HepG2 (cell line): ENCODE results near the gene NOL4L. TPM values are rescaled to one million over a fixed set of nuclear protein-coding genes. Genes with fewer than 3 reads are reported as not detected.
A peak's percentile ranks its signal among the peaks of the same experiment; 100 is the strongest.

Experiments
- BHLHE40 ChIP-seq: IDR thresholded peaks from 2 replicates; pipeline ENCODE4 v1.6.1; 2011; ENCODE audit warnings: low read length, improper control_type of control experiment
- GABPA ChIP-seq, 2 experiments: IDR thresholded peaks; 2 replicates each; pipeline ENCODE4 v1.6.1; 2011 to 2016; ENCODE audit warnings: low read depth in 2 of 2, low read length in 1 of 2, missing biosample characterization in 1 of 2, missing genetic modification characterization in 1 of 2
- HOXA3 ChIP-seq: sonication (generic); formaldehyde crosslinking; IDR thresholded peaks from 2 replicates; pipeline ENCODE4 v1.5.0; 2020; ENCODE audit warnings: missing genetic modification reagents
- PATZ1 ChIP-seq: sonication (generic); formaldehyde crosslinking; IDR thresholded peaks from 2 replicates; pipeline ENCODE4 v1.4.0; 2020; ENCODE audit warnings: missing genetic modification reagents
- RERE ChIP-seq: IDR thresholded peaks from 2 replicates; pipeline ENCODE4 v1.6.1; 2016; ENCODE audit warnings: low read depth, missing genetic modification reagents, missing compliant biosample characterization
- TEAD3 ChIP-seq: optimal IDR thresholded peaks from 2 replicates; pipeline ENCODE3; 2016; ENCODE audit warnings: borderline replicate concordance
- THYN1 ChIP-seq: sonication (generic); formaldehyde crosslinking; IDR thresholded peaks from 2 replicates; pipeline ENCODE4 v1.8.1; 2023; ENCODE audit warnings: low read depth, mild to moderate bottlenecking, moderate library complexity, missing genetic modification reagents, borderline replicate concordance
- TOPORS ChIP-seq: sonication (generic); formaldehyde crosslinking; IDR thresholded peaks from 2 replicates; pipeline ENCODE4 v1.8.0; 2023; ENCODE audit warnings: mild to moderate bottlenecking, missing genetic modification reagents
- ZBTB2 ChIP-seq: sonication (generic); formaldehyde crosslinking; IDR thresholded peaks from 2 replicates; pipeline ENCODE4 v1.8.0; 2022; ENCODE audit warnings: low read depth, missing genetic modification reagents
- ZBTB7B ChIP-seq: sonication (generic); formaldehyde crosslinking; IDR thresholded peaks from 2 replicates; pipeline ENCODE4 v1.4.0; 2020; ENCODE audit warnings: missing genetic modification reagents
- ZNF234 ChIP-seq: sonication (generic); formaldehyde crosslinking; conservative IDR thresholded peaks from 2 replicates; pipeline ENCODE4 v1.5.1; 2020; ENCODE audit warnings: mild to moderate bottlenecking, missing genetic modification reagents
- ZNF496 ChIP-seq: sonication (generic); formaldehyde crosslinking; IDR thresholded peaks from 2 replicates; pipeline ENCODE4 v1.8.1; 2023; ENCODE audit warnings: mild to moderate bottlenecking, moderate library complexity, missing genetic modification reagents; ENCODE audit not compliant: insufficient replicate concordance
- ZNF580 ChIP-seq: IDR thresholded peaks from 2 replicates; pipeline ENCODE4 v1.6.1; 2016; ENCODE audit warnings: low read depth, borderline replicate concordance
- ZNF598 ChIP-seq: sonication (generic); formaldehyde crosslinking; IDR thresholded peaks from 2 replicates; pipeline ENCODE4 v1.5.1; 2020; ENCODE audit warnings: mild to moderate bottlenecking, missing genetic modification reagents, borderline replicate concordance
- ZNF691 ChIP-seq: sonication (generic); formaldehyde crosslinking; IDR thresholded peaks from 2 replicates; pipeline ENCODE4 v1.4.0; 2020; ENCODE audit warnings: missing genetic modification reagents, low read depth, mild to moderate bottlenecking, borderline replicate concordance
- ZNF841 ChIP-seq: sonication (generic); formaldehyde crosslinking; IDR thresholded peaks from 2 replicates; pipeline ENCODE4 v1.8.1; 2023; ENCODE audit warnings: missing genetic modification reagents, borderline replicate concordance
- polyA plus RNA-seq, 8 experiments: library from polyadenylated mRNA; depleted of rRNA in 3 of 8; stranded (reverse) in 7 of 8; unstranded in 1 of 8; fragments of >200 nt; fragmentation: Illumina TruSeq in 4 of 8; extraction: Trizol in 4 of 8; gene quantifications; 2 replicates each; pipeline versions ENCODE4 v1.2.1 to v1.2.3, GENCODE V29; 2011 to 2016; ENCODE audit warnings: low read depth in 4 of 8, missing spikeins in 1 of 8, mixed read lengths in 1 of 8; ENCODE audit not compliant: insufficient read depth in 1 of 8
- total RNA-seq, 5 experiments: library from RNA; depleted of rRNA; stranded (reverse); fragments of >200 nt; fragmentation: Illumina TruSeq; extraction: Trizol; gene quantifications; 2 replicates each; pipeline ENCODE4 v1.2.3, GENCODE V29; 2016; ENCODE audit warnings: low read depth in 1 of 5

The NOL4L gene
- total and polyA plus RNA-seq, 2 of the 13 experiments (the other 11 are each of a cell fraction or from before 2014, with no cell fraction given) = 16.6 to 35.4 TPM

GRCh38 chr20:32564921-32565734 is 20.0 kb downstream of the NOL4L start (continued):
- TF ChIP-seq ZNF598 (CRISPR knock-in tag) (no peak), GABPA (IDR thresholded peaks at IDR 0.05; ENCODE audit: low read depth, low read length) (0 out of 2 replicates have a peak, but pooled peaks have one; percentile 28), GABPA (CRISPR knock-in tag; IDR thresholded peaks at IDR 0.05; ENCODE audit: low read depth) (peak; percentile 58), ZNF841 (no peak), ZNF691 (CRISPR knock-in tag) (peak; percentile 49), ZBTB2 (no peak), HOXA3 (CRISPR knock-in tag) (no peak), TEAD3 (CRISPR knock-in tag) (peak; percentile 46), ZBTB7B (CRISPR knock-in tag) (0 out of 2 replicates have a peak, but pooled peaks have one; percentile 16), PATZ1 (CRISPR knock-in tag) (peak; percentile 54; the same call in 1 of the 2 replicates), TOPORS (CRISPR knock-in tag) (no peak), RERE (CRISPR knock-in tag) (no peak), THYN1 (CRISPR knock-in tag) (peak; percentile 69; the same call in 1 of the 2 replicates), BHLHE40 (peak; percentile 89), ZNF234 (no peak), ZNF496 (CRISPR knock-in tag) (no peak), ZNF580 (0 out of 2 replicates have a peak, but pooled peaks have one; percentile 33)
